ENCODE results near the gene MTERF4.

Gene MTERF4

GRCh38 chr2:241134711-241135110 is 32.6 kb upstream of the MTERF4 start:
- no peak overlapping the region for H3K4me3 ChIP-seq (ENCODE audit: low read depth, low read length)

- H3K4me3 ChIP-seq (ENCODE audit: low read depth, low read length), result no peak overlapping the region
Observed at GRCh38 chr2:241133436-241133820, 31.3 kb upstream of the MTERF4 start.

GRCh38 chr2:241132538-241133435 is 30.7 kb upstream of the MTERF4 start:
- H3K4me3 ChIP-seq (ENCODE audit: low read depth, low read length), result no peak overlapping the region

- H3K4me3 ChIP-seq (ENCODE audit: low read depth, low read length), result no peak overlapping the region
Observed at GRCh38 chr2:241131531-241131930, 29.4 kb upstream of the MTERF4 start.

- no peak overlapping the region for H3K4me3 ChIP-seq (ENCODE audit: low read depth, low read length)
Observed at GRCh38 chr2:241130316-241130715, 28.2 kb upstream of the MTERF4 start.

GRCh38 chr2:241129086-241129871 is 27.2 kb upstream of the MTERF4 start:
- H3K4me3 ChIP-seq (ENCODE audit: low read depth, low read length), result no peak overlapping the region

- no peak overlapping the region for H3K4me3 ChIP-seq (ENCODE audit: low read depth, low read length)
Observed at GRCh38 chr2:241128266-241128665, 26.2 kb upstream of the MTERF4 start.

- H3K4me3 ChIP-seq (ENCODE audit: low read depth, low read length), result no peak overlapping the region
Observed at GRCh38 chr2:241126771-241127202, 24.7 kb upstream of the MTERF4 start.

GRCh38 chr2:241126201-241126611 is 24.1 kb upstream of the MTERF4 start:
- H3K4me3 ChIP-seq (ENCODE audit: low read depth, low read length), result no peak overlapping the region

- no peak overlapping the region for H3K4me3 ChIP-seq (ENCODE audit: low read depth, low read length)
Observed at GRCh38 chr2:241125626-241126025, 23.5 kb upstream of the MTERF4 start.

GRCh38 chr2:241123816-241124536 is 21.9 kb upstream of the MTERF4 start:
- H3K4me3 ChIP-seq (ENCODE audit: low read depth, low read length), result no peak overlapping the region

- H3K4me3 ChIP-seq (ENCODE audit: low read depth, low read length), result no peak overlapping the region
Observed at GRCh38 chr2:241122376-241123002, 20.4 kb upstream of the MTERF4 start.

- H3K4me3 ChIP-seq (ENCODE audit: low read depth, low read length), result no peak overlapping the region
Observed at GRCh38 chr2:241121008-241121407, 18.9 kb upstream of the MTERF4 start.

- H3K4me3 ChIP-seq (ENCODE audit: low read depth, low read length), result no peak overlapping the region
Observed at GRCh38 chr2:241120440-241120839, 18.4 kb upstream of the MTERF4 start.

GRCh38 chr2:241118737-241119505 is 16.8 kb upstream of the MTERF4 start:
- H3K4me3 ChIP-seq (ENCODE audit: low read depth, low read length), result no peak overlapping the region

GRCh38 chr2:241116606-241117560 is 14.8 kb upstream of the MTERF4 start:
- H3K4me3 ChIP-seq (ENCODE audit: low read depth, low read length), result no peak overlapping the region

GRCh38 chr2:241115361-241115760 is 13.3 kb upstream of the MTERF4 start:
- H3K4me3 ChIP-seq (ENCODE audit: low read depth, low read length), result no peak overlapping the region

- no peak overlapping the region for H3K4me3 ChIP-seq (ENCODE audit: low read depth, low read length)
Observed at GRCh38 chr2:241114836-241115235, 12.7 kb upstream of the MTERF4 start.

- H3K4me3 ChIP-seq (ENCODE audit: low read depth, low read length), result no peak overlapping the region
Observed at GRCh38 chr2:241112592-241112991, 10.5 kb upstream of the MTERF4 start.
